Nephron (organoid): ENCODE data around the gene SF3A2.
A peak's percentile ranks its signal among the peaks of the same experiment; 100 is the strongest.

ENCODE experiments used
- H3K27ac Mint-ChIP-seq, 3 experiments: 2 replicates each; pipeline ENCODE4 v1.8.0; 2020; ENCODE audit warnings: mixed read lengths in 3 of 3, mild to moderate bottlenecking in 2 of 3, moderate library complexity in 1 of 3
- H3K27me3 Mint-ChIP-seq: 2 replicates; pipeline ENCODE4 v1.8.0; 2021; ENCODE audit warnings: low read depth, mild to moderate bottlenecking, moderate library complexity, mixed read lengths
- H3K36me3 Mint-ChIP-seq: 2 replicates; pipeline ENCODE4 v1.8.0; 2020; ENCODE audit warnings: low read depth, mixed read lengths
- H3K4me1 Mint-ChIP-seq: 2 replicates; pipeline ENCODE4 v1.8.0; 2020; ENCODE audit warnings: mixed read lengths
- H3K4me3 Mint-ChIP-seq, 3 experiments: 2 replicates each; pipeline ENCODE4 v1.8.0; 2020; ENCODE audit warnings: mild to moderate bottlenecking in 3 of 3, mixed read lengths in 3 of 3, moderate library complexity in 2 of 3
- H3K9me3 Mint-ChIP-seq: 2 replicates; pipeline ENCODE4 v1.8.0; 2020; ENCODE audit warnings: mixed read lengths
- CTCF ChIP-seq, 3 experiments: fragments of 200-600 bp; sonication (generic); IDR thresholded peaks; one replicate each; pipeline ENCODE4 v1.5.0; 2021; ENCODE audit warnings: antibody characterized with exemption in 3 of 3; ENCODE audit not compliant: unreplicated experiment in 3 of 3

SF3A2 gene

GRCh38 chr19:2230807-2231533 lies 5.7 kb upstream of the SF3A2 start:
- H3K4me3 Mint-ChIP-seq = no peak overlapping the region
- H3K36me3 Mint-ChIP-seq = peaks cover 14% of the 10 kb centered on the region
- H3K4me1 Mint-ChIP-seq = peaks cover 5% of the 10 kb centered on the region
- H3K27ac Mint-ChIP-seq = peak overlapping the region in 2 of 3 experiments; percentile 47 to 54
- no peaks in the 10 kb centered on the region for H3K27me3 Mint-ChIP-seq
- no peak for TF ChIP-seq CTCF (IDR thresholded peaks at IDR 0.05; ENCODE audit: unreplicated experiment in 3 of 3)
- no peaks in the 10 kb centered on the region for H3K9me3 Mint-ChIP-seq

GRCh38 chr19:2231621-2232221 lies 4.9 kb upstream of the SF3A2 start:
- no peaks in the 10 kb centered on the region for H3K9me3 Mint-ChIP-seq
- H3K27ac Mint-ChIP-seq = peak overlapping the region in 2 of 3 experiments; percentile 22 to 55
- TF ChIP-seq CTCF (IDR thresholded peaks at IDR 0.05; ENCODE audit: unreplicated experiment in 3 of 3) = no peak
- H3K27me3 Mint-ChIP-seq = no peaks in the 10 kb centered on the region
- peaks cover 12% of the 10 kb centered on the region for H3K4me1 Mint-ChIP-seq
- H3K36me3 Mint-ChIP-seq = peaks cover 17% of the 10 kb centered on the region
- H3K4me3 Mint-ChIP-seq = peak overlapping the region in 1 of 3 experiments; percentile 17

DNA sequence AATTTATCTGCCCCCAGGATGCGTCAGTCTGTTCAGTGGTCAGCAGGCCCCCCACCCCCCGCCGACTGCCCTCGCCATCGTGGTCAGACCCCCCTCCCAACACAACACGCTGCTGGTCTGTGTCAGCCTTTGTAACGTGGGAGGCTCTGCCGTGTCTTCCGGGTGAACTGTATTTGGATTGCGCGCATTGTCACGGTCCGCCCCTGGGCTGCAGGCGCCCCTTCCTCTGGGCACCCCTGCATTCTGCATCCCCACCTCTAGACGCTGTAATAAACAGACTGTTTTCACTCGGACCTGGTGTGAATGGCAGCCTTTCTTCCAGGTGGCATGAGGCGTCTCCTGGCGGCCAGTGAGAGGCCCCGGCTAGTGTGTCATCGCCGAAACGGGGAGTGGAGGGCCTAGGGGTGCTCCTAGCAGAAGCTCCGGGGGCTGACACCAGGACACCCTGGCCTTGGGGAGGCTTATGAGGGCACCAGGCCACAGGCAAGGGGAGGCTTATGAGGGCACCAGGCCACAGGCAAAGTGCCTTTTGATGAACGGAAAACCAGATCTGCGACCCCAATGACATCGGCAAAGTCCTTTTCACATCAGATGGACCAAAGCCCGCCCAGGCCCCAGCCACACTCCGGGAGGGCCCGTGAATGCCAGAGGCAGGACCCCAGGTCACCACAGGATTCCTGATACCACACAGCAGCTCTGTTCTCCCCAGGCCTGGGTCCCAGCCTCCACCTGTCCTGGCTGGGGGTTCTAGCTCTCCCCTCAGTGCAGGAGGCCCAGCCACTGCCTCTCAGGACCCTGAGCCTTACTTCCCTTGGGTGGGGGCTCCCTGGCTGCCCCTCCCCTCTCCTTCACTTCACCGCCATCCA lies 4.1 kb upstream of the SF3A2 start:
- H3K27me3 Mint-ChIP-seq = no peaks in the 10 kb centered on the region
- peaks cover 15% of the 10 kb centered on the region for H3K4me1 Mint-ChIP-seq
- H3K9me3 Mint-ChIP-seq = no peaks in the 10 kb centered on the region
- H3K27ac Mint-ChIP-seq = peak overlapping the region in 1 of 3 experiments; percentile 44
- peak overlapping the region; percentile 41 to 61 (median 54) for H3K4me3 Mint-ChIP-seq
- TF ChIP-seq CTCF (IDR thresholded peaks at IDR 0.05; ENCODE audit: unreplicated experiment in 3 of 3) = no peak
- H3K36me3 Mint-ChIP-seq = peaks cover 18% of the 10 kb centered on the region

GRCh38 chr19:2233601-2234280 lies 2.9 kb upstream of the SF3A2 start:
- Mint-ChIP-seq H3K27me3 (no peaks in the 10 kb centered on the region), H3K4me1 (peaks cover 26% of the 10 kb centered on the region), H3K27ac (peak overlapping the region; percentile 19 to 51 (median 41)), H3K36me3 (peaks cover 20% of the 10 kb centered on the region), H3K9me3 (no peaks in the 10 kb centered on the region), H3K4me3 (peak overlapping the region; percentile 97 to 100 (median 98))
- no peak for TF ChIP-seq CTCF (IDR thresholded peaks at IDR 0.05; ENCODE audit: unreplicated experiment in 3 of 3)

DNA sequence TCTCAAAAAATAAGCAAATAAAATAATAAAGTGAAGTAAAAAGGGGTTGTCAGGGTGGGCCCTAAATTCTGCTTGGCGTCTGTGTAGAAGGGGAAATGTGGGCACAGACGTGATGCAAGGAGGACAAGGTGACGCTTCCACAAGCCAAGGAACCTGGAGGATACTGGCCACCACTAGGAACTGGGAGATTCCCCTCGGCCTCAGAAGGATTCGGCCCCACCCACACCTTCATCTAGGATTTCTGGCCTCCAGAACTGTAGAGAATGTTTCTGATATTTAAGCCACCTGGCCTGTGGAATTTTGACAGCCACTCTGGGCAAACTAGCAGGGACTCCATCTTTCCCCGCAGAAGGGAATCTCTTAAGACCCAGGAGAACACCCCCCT lies 1.6 kb upstream of the SF3A2 start:
- Mint-ChIP-seq H3K27me3 (no peaks in the 10 kb centered on the region), H3K9me3 (no peaks in the 10 kb centered on the region), H3K36me3 (peaks cover 24% of the 10 kb centered on the region), H3K27ac (peak overlapping the region; percentile 89 to 97 (median 94)), H3K4me3 (peak overlapping the region; percentile 97 to 100 (median 98)), H3K4me1 (peaks cover 36% of the 10 kb centered on the region)
- no peak for TF ChIP-seq CTCF (IDR thresholded peaks at IDR 0.05; ENCODE audit: unreplicated experiment in 3 of 3)
